Measurements from ENCODE around the gene PIEZO1. TPM values are rescaled to one million over a fixed set of nuclear protein-coding genes. Genes with fewer than 3 reads are reported as not detected.
A peak's percentile ranks its signal among the peaks of the same experiment; 100 is the strongest.

Gene PIEZO1
- total and polyA plus RNA-seq, 5 donors: 21.7 to 45.6 (median 30.5) TPM

- no peaks in the 10 kb centered on the region for H3K4me1 ChIP-seq (ENCODE audit: control insufficient read depth, insufficient read depth, low read length)
- no peaks in the 10 kb centered on the region for H3K9me3 ChIP-seq (ENCODE audit: control insufficient read depth, low read length)
- H3K27ac ChIP-seq (ENCODE audit: low read length): no peak overlapping the region
- no peak overlapping the region for H3K4me3 ChIP-seq (ENCODE audit: low read length)
- WGBS: 82% methylated on average over 11 of the region's 11 CpGs
- ATAC-seq (no peak), DNase-seq (no peak)
- H3K27me3 ChIP-seq (ENCODE audit: control insufficient read depth, insufficient read depth): no peaks in the 10 kb centered on the region
- intact Hi-C loops (cut with DNase I): no loop called here
Measured at GRCh38 chr16:88753602-88754001, 31.4 kb downstream of the PIEZO1 start.

- H3K9me3 ChIP-seq (ENCODE audit: control insufficient read depth, low read length): no peaks in the 10 kb centered on the region
- no peak for ATAC-seq
- no peak overlapping the region for H3K4me3 ChIP-seq (ENCODE audit: low read length)
- no peaks in the 10 kb centered on the region for H3K4me1 ChIP-seq (ENCODE audit: control insufficient read depth, insufficient read depth, low read length)
- no peak overlapping the region for H3K27ac ChIP-seq (ENCODE audit: low read length)
- H3K27me3 ChIP-seq (ENCODE audit: control insufficient read depth, insufficient read depth): no peaks in the 10 kb centered on the region
- intact Hi-C loops (cut with DNase I): no loop called here
- 88% methylated on average over 13 of the region's 13 CpGs for WGBS
- DNase-seq: no peak
Measured at GRCh38 chr16:88753191-88753590, 31.8 kb downstream of the PIEZO1 start.

- no peak for ATAC-seq
- intact Hi-C loops (cut with DNase I): no loop called here
- Histone ChIP-seq H3K9me3 (ENCODE audit: control insufficient read depth, low read length) (no peaks in the 10 kb centered on the region), H3K27ac (ENCODE audit: low read length) (no peak overlapping the region), H3K4me1 (ENCODE audit: control insufficient read depth, insufficient read depth, low read length) (no peaks in the 10 kb centered on the region), H3K4me3 (ENCODE audit: low read length) (no peak overlapping the region), H3K27me3 (ENCODE audit: control insufficient read depth, insufficient read depth) (no peaks in the 10 kb centered on the region)
- no peak for DNase-seq
- WGBS: 91% methylated on average over 16 of the region's 16 CpGs
Measured at GRCh38 chr16:88752386-88753002, 32.5 kb downstream of the PIEZO1 start.

GRCh38 chr16:88750854-88751253 lies 34.2 kb downstream of the PIEZO1 start:
- no peak overlapping the region for H3K4me3 ChIP-seq (ENCODE audit: low read length)
- no peaks in the 10 kb centered on the region for H3K4me1 ChIP-seq (ENCODE audit: control insufficient read depth, insufficient read depth, low read length)
- H3K27ac ChIP-seq (ENCODE audit: low read length): no peak overlapping the region
- H3K27me3 ChIP-seq (ENCODE audit: control insufficient read depth, insufficient read depth): no peaks in the 10 kb centered on the region
- 84% methylated on average over 12 of the region's 12 CpGs for WGBS
- DNase-seq: no peak
- no peak for ATAC-seq
- intact Hi-C loops (cut with DNase I): no loop called here
- no peaks in the 10 kb centered on the region for H3K9me3 ChIP-seq (ENCODE audit: control insufficient read depth, low read length)

GRCh38 chr16:88749358-88749757 lies 35.7 kb downstream of the PIEZO1 start:
- DNase-seq (no peak), ATAC-seq (no peak)
- Histone ChIP-seq H3K27ac (ENCODE audit: low read length) (no peak overlapping the region), H3K4me3 (ENCODE audit: low read length) (no peak overlapping the region), H3K4me1 (ENCODE audit: control insufficient read depth, insufficient read depth, low read length) (no peaks in the 10 kb centered on the region), H3K27me3 (ENCODE audit: control insufficient read depth, insufficient read depth) (no peaks in the 10 kb centered on the region), H3K9me3 (ENCODE audit: control insufficient read depth, low read length) (no peaks in the 10 kb centered on the region)
- WGBS: 96% methylated on average over 26 of the region's 26 CpGs
- intact Hi-C loops (cut with DNase I): loop anchor here in 2 of 4 donors (5.0 to 10.0 kb wide), 3 partner anchors 33 to 465 kb away; partner anchors contain the start of gene ZNF778 (in 1 of the 2)

- H3K4me1 ChIP-seq (ENCODE audit: control insufficient read depth, insufficient read depth, low read length): no peaks in the 10 kb centered on the region
- DNase-seq (no peak), ATAC-seq (no peak)
- H3K4me3 ChIP-seq (ENCODE audit: low read length): no peak overlapping the region
- H3K27ac ChIP-seq (ENCODE audit: low read length): no peak overlapping the region
- intact Hi-C loops (cut with DNase I): loop anchor here in 2 of 4 donors (5.0 to 10.0 kb wide), 3 partner anchors 34 to 466 kb away; partner anchors contain the start of gene ZNF778 (in 1 of the 2)
- 82% methylated on average over 12 of the region's 12 CpGs for WGBS
- H3K27me3 ChIP-seq (ENCODE audit: control insufficient read depth, insufficient read depth): no peaks in the 10 kb centered on the region
- no peaks in the 10 kb centered on the region for H3K9me3 ChIP-seq (ENCODE audit: control insufficient read depth, low read length)
Measured at GRCh38 chr16:88748364-88748763, 36.7 kb downstream of the PIEZO1 start.

- intact Hi-C loops (cut with DNase I): loop anchor here in 2 of 4 donors (5.0 to 10.0 kb wide), 3 partner anchors 35 to 467 kb away; partner anchors contain the start of gene ZNF778 (in 1 of the 2)
- H3K9me3 ChIP-seq (ENCODE audit: control insufficient read depth, low read length): no peaks in the 10 kb centered on the region
- H3K27me3 ChIP-seq (ENCODE audit: control insufficient read depth, insufficient read depth): no peaks in the 10 kb centered on the region
- DNase-seq (no peak), ATAC-seq (no peak)
- WGBS: 86% methylated on average over 26 of the region's 26 CpGs
- H3K4me1 ChIP-seq (ENCODE audit: control insufficient read depth, insufficient read depth, low read length): no peaks in the 10 kb centered on the region
- no peak overlapping the region for H3K27ac ChIP-seq (ENCODE audit: low read length)
- no peak overlapping the region for H3K4me3 ChIP-seq (ENCODE audit: low read length)
Measured at GRCh38 chr16:88747588-88748301, 37.3 kb downstream of the PIEZO1 start.

- Histone ChIP-seq H3K4me1 (ENCODE audit: control insufficient read depth, insufficient read depth, low read length) (no peaks in the 10 kb centered on the region), H3K27me3 (ENCODE audit: control insufficient read depth, insufficient read depth) (no peaks in the 10 kb centered on the region), H3K4me3 (ENCODE audit: low read length) (no peak overlapping the region), H3K27ac (ENCODE audit: low read length) (no peak overlapping the region), H3K9me3 (ENCODE audit: control insufficient read depth, low read length) (no peaks in the 10 kb centered on the region)
- intact Hi-C loops (cut with DNase I): loop anchor here in 2 of 4 donors (5.0 to 10.0 kb wide), 3 partner anchors 36 to 468 kb away; partner anchors contain the start of gene ZNF778 (in 1 of the 2)
- ATAC-seq: peak; percentile 57 to 78
- peak; percentile 86 to 93 (median 91) for DNase-seq
- 45% methylated on average over 17 of the region's 17 CpGs for WGBS
Measured at GRCh38 chr16:88746506-88746905, 38.5 kb downstream of the PIEZO1 start.

GRCh38 chr16:88744577-88745521 lies 40.2 kb downstream of the PIEZO1 start:
- ATAC-seq: peak; percentile 24 to 78
- WGBS: 62% methylated on average over 39 of the region's 39 CpGs
- Histone ChIP-seq H3K27me3 (ENCODE audit: control insufficient read depth, insufficient read depth) (no peaks in the 10 kb centered on the region), H3K27ac (ENCODE audit: low read length) (no peak overlapping the region), H3K4me3 (ENCODE audit: low read length) (no peak overlapping the region), H3K4me1 (ENCODE audit: control insufficient read depth, insufficient read depth, low read length) (no peaks in the 10 kb centered on the region), H3K9me3 (ENCODE audit: control insufficient read depth, low read length) (no peaks in the 10 kb centered on the region)
- intact Hi-C loops (cut with DNase I): loop anchor here (2.0 to 10.0 kb wide), 5 partner anchors 37 to 470 kb away; partner anchors contain the start of genes PIEZO1 (in 2 of the 4) and ZNF778 (in 1 of the 4)
- DNase-seq: peak in 2 of 3 donors; percentile 51 to 77

- Histone ChIP-seq H3K27ac (ENCODE audit: low read length) (no peak overlapping the region), H3K4me1 (ENCODE audit: control insufficient read depth, insufficient read depth, low read length) (no peaks in the 10 kb centered on the region), H3K4me3 (ENCODE audit: low read length) (no peak overlapping the region), H3K27me3 (ENCODE audit: control insufficient read depth, insufficient read depth) (no peaks in the 10 kb centered on the region), H3K9me3 (ENCODE audit: control insufficient read depth, low read length) (no peaks in the 10 kb centered on the region)
- WGBS: 57% methylated on average over 32 of the region's 32 CpGs
- intact Hi-C loops (cut with DNase I): loop anchor here (2.0 to 10.0 kb wide), 5 partner anchors 38 to 471 kb away; partner anchors contain the start of genes PIEZO1 (in 2 of the 4) and ZNF778 (in 1 of the 4)
- ATAC-seq: peak; percentile 44 to 61
- peak; percentile 84 to 94 (median 93) for DNase-seq
Measured at GRCh38 chr16:88743693-88744576, 41.1 kb downstream of the PIEZO1 start.
